GM13977 (cell line): ENCODE data around the gene LMO1.

ENCODE experiments used
- DNase-seq: peaks from one replicate; pipeline ENCODE4 v3.0.0; 2012; ENCODE audit warnings: low spot score
- in situ Hi-C: fragments of 300-500 bp; cut with MboI; formaldehyde crosslinking; loops from one replicate; pipeline ENCODE4 v1.12.0; 2022; ENCODE audit warnings: low sequenced_read_pairs, low pct_unique_long_range_greater_than_20kb, mixed read lengths, inconsistent platforms; ENCODE audit not compliant: unreplicated experiment
- TF ChIP-seq, protein P1 (sequence below): IDR thresholded peaks from 2 replicates; pipeline ENCODE4 v1.5.1; 2012; ENCODE audit warnings: mild to moderate bottlenecking, control low read depth; ENCODE audit not compliant: insufficient read depth; ENCODE audit errors: extremely low read depth, missing control alignments

The LMO1 gene

GRCh38 chr11:8307601-8308000, 43.9 kb upstream of the LMO1 start:
- no peak for DNase-seq
- TF ChIP-seq, protein P1, sequence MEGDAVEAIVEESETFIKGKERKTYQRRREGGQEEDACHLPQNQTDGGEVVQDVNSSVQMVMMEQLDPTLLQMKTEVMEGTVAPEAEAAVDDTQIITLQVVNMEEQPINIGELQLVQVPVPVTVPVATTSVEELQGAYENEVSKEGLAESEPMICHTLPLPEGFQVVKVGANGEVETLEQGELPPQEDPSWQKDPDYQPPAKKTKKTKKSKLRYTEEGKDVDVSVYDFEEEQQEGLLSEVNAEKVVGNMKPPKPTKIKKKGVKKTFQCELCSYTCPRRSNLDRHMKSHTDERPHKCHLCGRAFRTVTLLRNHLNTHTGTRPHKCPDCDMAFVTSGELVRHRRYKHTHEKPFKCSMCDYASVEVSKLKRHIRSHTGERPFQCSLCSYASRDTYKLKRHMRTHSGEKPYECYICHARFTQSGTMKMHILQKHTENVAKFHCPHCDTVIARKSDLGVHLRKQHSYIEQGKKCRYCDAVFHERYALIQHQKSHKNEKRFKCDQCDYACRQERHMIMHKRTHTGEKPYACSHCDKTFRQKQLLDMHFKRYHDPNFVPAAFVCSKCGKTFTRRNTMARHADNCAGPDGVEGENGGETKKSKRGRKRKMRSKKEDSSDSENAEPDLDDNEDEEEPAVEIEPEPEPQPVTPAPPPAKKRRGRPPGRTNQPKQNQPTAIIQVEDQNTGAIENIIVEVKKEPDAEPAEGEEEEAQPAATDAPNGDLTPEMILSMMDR, result no peak
- in situ Hi-C loops, result no loop called here

- in situ Hi-C loops, result no loop called here
- TF ChIP-seq, protein P1, result no peak
- no peak for DNase-seq
Observed at GRCh38 chr11:8301622-8302021, 37.9 kb upstream of the LMO1 start.

- TF ChIP-seq, protein P1, result no peak
- in situ Hi-C loops, result no loop called here
- no peak for DNase-seq
Observed at GRCh38 chr11:8298801-8299786, 35.4 kb upstream of the LMO1 start.

- in situ Hi-C loops, result no loop called here
- TF ChIP-seq, protein P1, result no peak
- no peak for DNase-seq
Observed at GRCh38 chr11:8297781-8298440, 34.2 kb upstream of the LMO1 start.

DNA sequence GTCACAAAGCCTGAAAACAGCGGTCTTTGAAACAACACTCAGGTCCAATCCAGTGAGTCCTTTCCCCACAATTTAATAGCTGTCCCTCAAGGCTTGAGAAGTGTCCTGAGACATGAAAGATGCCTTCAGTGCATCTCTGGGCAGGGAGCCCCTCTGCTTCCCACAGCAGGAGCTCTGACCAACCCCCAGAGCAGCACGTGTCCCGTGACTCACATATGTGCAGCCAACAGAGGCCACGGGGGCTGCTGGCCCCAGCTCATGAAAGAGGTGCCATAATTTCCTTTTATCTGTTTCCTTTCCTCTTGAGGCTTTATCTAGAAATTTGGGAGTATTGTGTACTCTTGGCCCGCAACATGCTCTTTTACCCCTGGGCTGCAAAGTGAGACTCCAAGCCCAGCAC, 33.2 kb upstream of the LMO1 start:
- in situ Hi-C loops, result no loop called here
- TF ChIP-seq, protein P1, result no peak

DNA sequence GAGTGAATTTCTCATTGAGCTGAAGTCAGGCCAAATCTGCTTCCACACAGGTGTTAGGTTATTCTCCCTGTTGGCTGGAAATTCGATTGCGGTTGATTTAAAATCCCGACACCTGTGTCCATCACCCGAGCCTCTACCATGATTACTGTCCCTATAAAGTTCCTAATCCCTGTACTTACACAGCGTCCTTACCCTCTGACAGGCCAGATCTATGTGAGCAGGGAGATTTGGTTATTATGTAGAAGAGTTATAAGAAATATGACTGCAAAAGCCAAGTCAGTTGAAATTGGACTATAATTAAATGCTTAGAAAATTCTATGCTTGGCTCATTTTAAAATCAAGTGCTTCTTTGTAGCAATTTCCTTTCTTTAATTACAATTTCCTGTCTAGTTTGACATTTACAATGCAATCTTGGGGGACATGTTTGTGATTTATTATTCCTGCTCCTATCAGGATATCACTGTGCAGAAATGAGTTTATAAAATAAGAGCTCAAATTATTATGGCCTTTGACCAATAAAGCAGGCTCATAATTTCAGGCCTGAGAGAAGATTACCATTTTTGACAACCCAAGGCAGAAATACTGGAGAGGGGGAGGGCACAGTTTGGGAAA, 32.5 kb upstream of the LMO1 start:
- in situ Hi-C loops, result no loop called here
- DNase-seq, result no peak
- TF ChIP-seq, protein P1, result no peak

More for the DNA sequence above, 33.2 kb upstream of the LMO1 start:
- DNase-seq, result no peak
